Measurements from ENCODE around the gene ELAVL4.

Gene ELAVL4

DNA sequence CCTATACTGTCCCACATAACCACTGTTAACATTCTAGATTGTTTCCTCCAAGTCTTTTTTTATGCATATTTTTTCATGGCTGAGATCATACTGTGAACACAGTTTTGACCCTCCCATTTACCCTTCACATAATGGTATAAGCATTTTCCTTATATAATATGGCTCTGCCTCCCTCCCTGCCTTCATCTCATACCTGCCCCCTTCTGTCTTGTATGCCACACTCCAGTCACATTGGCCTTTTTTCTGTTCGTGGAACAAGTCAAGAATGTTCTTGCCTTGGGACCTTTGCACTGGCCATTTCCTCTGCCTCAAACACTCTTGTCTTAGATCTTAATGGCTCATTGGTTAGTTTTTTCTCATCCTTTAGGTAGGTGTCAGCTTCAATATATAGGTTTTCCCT is 24.3 kb upstream of the ELAVL4 start:
- TF ChIP-seq, protein P1, sequence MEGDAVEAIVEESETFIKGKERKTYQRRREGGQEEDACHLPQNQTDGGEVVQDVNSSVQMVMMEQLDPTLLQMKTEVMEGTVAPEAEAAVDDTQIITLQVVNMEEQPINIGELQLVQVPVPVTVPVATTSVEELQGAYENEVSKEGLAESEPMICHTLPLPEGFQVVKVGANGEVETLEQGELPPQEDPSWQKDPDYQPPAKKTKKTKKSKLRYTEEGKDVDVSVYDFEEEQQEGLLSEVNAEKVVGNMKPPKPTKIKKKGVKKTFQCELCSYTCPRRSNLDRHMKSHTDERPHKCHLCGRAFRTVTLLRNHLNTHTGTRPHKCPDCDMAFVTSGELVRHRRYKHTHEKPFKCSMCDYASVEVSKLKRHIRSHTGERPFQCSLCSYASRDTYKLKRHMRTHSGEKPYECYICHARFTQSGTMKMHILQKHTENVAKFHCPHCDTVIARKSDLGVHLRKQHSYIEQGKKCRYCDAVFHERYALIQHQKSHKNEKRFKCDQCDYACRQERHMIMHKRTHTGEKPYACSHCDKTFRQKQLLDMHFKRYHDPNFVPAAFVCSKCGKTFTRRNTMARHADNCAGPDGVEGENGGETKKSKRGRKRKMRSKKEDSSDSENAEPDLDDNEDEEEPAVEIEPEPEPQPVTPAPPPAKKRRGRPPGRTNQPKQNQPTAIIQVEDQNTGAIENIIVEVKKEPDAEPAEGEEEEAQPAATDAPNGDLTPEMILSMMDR (IDR thresholded peaks at IDR 0.05; ENCODE audit: low read depth, low read length, missing control alignments): no peak
- DNase-seq (ENCODE audit: low read depth): no peak
- in situ Hi-C loops (cut with HindIII; ENCODE audit: low sequenced_read_pairs): no loop called here
- no peak overlapping the region for H3K4me3 ChIP-seq (ENCODE audit: low read depth, low read length)

- in situ Hi-C loops (cut with HindIII; ENCODE audit: low sequenced_read_pairs): no loop called here
These were observed 17.7 kb upstream of the ELAVL4 start for GRCh38 chr1:50091068-50091467.

DNA sequence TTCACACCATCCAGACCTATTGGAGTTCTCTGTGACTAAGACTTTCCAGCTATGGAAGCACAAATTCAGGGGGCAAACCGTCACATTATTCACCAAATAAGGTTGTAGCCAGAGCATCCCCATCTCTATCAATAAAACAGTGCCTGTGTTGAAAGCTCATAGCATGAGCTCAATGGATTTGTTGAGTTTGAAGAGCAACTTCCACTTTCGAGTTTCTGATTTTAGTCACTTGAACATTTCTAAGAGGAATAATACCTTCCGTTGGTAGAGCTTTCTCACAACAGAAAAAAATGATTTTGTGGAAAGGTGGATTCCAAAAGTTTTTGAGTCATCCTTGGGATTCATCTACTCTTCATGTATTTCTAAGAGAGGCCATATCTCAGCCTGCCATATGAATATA is 13.0 kb upstream of the ELAVL4 start:
- TF ChIP-seq, protein P1 (IDR thresholded peaks at IDR 0.05; ENCODE audit: low read depth, low read length, missing control alignments): no peak
- in situ Hi-C loops (cut with HindIII; ENCODE audit: low sequenced_read_pairs): no loop called here
- DNase-seq (ENCODE audit: low read depth): no peak
- no peak overlapping the region for H3K4me3 ChIP-seq (ENCODE audit: low read depth, low read length)

More at GRCh38 chr1:50091068-50091467, 17.7 kb upstream of the ELAVL4 start:
- no peak for DNase-seq (ENCODE audit: low read depth)
- H3K4me3 ChIP-seq (ENCODE audit: low read depth, low read length): no peak overlapping the region
- TF ChIP-seq, protein P1 (IDR thresholded peaks at IDR 0.05; ENCODE audit: low read depth, low read length, missing control alignments): no peak

DNA sequence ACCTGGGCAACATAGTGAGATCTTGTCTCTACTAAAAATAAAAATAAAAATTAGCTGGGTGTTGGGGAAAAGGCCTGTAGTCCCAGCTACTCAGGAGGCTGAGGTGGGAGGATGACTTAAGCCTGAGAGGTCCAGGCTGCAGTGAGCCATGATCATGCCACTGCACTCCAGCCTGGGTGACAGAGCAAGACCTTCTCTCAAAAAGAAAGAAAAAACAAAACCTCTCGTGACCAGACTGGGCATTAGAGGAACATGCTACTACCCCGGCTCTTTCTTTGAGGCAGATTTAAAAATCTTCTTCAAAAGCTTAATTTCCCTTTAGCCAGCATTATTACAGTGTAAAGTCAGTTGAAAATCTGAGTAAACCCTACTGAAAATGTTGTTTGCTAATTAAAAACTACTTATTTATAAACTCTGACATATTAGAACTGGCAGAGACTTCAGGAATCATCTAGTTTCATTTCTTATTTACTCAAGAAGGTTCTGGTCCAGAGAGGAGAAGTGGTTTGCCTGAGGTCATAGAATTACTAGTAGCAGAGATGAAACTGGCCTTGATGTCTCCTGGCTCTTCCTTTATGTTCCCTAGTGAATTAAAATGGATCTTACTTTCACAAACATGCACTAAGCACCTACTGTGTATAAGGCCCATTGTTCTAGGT is 11.6 kb upstream of the ELAVL4 start:
- no peak overlapping the region for H3K4me3 ChIP-seq (ENCODE audit: low read depth, low read length)
- DNase-seq (ENCODE audit: low read depth): no peak
- TF ChIP-seq, protein P1 (IDR thresholded peaks at IDR 0.05; ENCODE audit: low read depth, low read length, missing control alignments): no peak
- in situ Hi-C loops (cut with HindIII; ENCODE audit: low sequenced_read_pairs): no loop called here

GRCh38 chr1:50097791-50098190 is 10.9 kb upstream of the ELAVL4 start:
- TF ChIP-seq, protein P1 (IDR thresholded peaks at IDR 0.05; ENCODE audit: low read depth, low read length, missing control alignments): no peak
- in situ Hi-C loops (cut with HindIII; ENCODE audit: low sequenced_read_pairs): no loop called here
- no peak for DNase-seq (ENCODE audit: low read depth)
- no peak overlapping the region for H3K4me3 ChIP-seq (ENCODE audit: low read depth, low read length)

GRCh38 chr1:50098591-50099021 is 10.1 kb upstream of the ELAVL4 start:
- TF ChIP-seq, protein P1 (IDR thresholded peaks at IDR 0.05; ENCODE audit: low read depth, low read length, missing control alignments): no peak
- in situ Hi-C loops (cut with HindIII; ENCODE audit: low sequenced_read_pairs): no loop called here
- H3K4me3 ChIP-seq (ENCODE audit: low read depth, low read length): no peak overlapping the region
- no peak for DNase-seq (ENCODE audit: low read depth)

Measured in astrocyte of the cerebellum (primary cell).